Measurements from ENCODE around the gene C12orf42.
"Not testable (repeated sequence)": the region's sequence is repeated elsewhere in the genome, so short reads cannot be mapped to it uniquely, and the experiment has no call there.

DNA sequence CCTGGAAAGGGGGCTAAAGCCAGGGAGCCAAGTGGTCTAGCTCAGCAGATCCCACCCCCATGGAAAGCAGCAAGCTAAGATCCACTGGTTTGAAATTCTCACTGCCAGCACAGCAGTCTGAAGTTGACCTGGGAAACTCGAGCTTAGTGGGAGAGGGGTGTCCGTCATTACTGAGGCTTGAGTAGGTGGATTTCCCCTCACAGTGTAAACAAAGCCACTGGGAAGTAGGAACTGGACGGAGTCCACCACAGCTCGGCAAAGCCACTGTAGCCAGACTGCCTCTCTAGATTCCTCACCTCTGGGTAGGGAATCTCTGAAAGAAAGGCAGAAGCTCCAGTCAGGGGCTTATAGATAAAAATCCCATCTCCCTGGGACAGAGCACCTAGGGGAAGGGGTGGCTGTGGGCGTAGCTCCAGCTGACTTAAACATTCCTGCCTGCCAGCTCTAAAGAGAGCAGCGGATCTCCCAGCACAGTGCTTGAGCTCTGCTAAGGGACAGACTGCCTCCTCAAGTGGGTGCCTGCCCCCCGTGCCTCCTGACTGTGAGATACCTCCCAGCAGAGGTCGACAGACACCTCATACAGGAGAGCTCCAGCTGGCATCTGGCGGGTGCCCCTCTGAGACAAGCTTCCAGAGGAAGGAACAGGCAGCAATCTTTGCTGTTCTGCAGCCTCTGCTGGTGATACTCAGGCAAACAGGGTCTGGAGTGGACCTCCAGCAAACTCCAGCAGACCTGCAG, 70.8 kb downstream of the C12orf42 start:
- not testable (repeated sequence) for TF ChIP-seq FOXA1, SP1 (IDR thresholded peaks at IDR 0.05)
- TF ChIP-seq, protein P1, sequence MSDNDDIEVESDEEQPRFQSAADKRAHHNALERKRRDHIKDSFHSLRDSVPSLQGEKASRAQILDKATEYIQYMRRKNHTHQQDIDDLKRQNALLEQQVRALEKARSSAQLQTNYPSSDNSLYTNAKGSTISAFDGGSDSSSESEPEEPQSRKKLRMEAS (IDR thresholded peaks at IDR 0.05) = not testable (repeated sequence)
- TF ChIP-seq, protein P2, sequence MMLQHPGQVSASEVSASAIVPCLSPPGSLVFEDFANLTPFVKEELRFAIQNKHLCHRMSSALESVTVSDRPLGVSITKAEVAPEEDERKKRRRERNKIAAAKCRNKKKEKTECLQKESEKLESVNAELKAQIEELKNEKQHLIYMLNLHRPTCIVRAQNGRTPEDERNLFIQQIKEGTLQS (IDR thresholded peaks at IDR 0.05) = not testable (repeated sequence)
- TF ChIP-seq, protein P3, sequence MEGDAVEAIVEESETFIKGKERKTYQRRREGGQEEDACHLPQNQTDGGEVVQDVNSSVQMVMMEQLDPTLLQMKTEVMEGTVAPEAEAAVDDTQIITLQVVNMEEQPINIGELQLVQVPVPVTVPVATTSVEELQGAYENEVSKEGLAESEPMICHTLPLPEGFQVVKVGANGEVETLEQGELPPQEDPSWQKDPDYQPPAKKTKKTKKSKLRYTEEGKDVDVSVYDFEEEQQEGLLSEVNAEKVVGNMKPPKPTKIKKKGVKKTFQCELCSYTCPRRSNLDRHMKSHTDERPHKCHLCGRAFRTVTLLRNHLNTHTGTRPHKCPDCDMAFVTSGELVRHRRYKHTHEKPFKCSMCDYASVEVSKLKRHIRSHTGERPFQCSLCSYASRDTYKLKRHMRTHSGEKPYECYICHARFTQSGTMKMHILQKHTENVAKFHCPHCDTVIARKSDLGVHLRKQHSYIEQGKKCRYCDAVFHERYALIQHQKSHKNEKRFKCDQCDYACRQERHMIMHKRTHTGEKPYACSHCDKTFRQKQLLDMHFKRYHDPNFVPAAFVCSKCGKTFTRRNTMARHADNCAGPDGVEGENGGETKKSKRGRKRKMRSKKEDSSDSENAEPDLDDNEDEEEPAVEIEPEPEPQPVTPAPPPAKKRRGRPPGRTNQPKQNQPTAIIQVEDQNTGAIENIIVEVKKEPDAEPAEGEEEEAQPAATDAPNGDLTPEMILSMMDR (IDR thresholded peaks at IDR 0.05; ENCODE audit: low read depth, low read length, missing input control) = not testable (repeated sequence)

Measured in liver (tissue), 3 donors.